HEK293 (cell line): ENCODE results near the gene DLX4.
A peak's percentile ranks its signal among the peaks of the same experiment; 100 is the strongest.

Experiments
- CTCF ChIA-PET: fragments of 350-600 bp; formaldehyde crosslinking; extraction: SDS; loops from one replicate; lab custom pipeline; 2021; ENCODE audit warnings: antibody characterized with exemption; lab: Yijun Ruan, JAX
- POLR2A ChIA-PET: fragments of 300-600 bp; formaldehyde crosslinking; extraction: SDS; loops from one replicate; lab custom pipeline; 2020; ENCODE audit warnings: antibody characterized with exemption, inconsistent platforms; lab: Yijun Ruan, JAX
- H3K27ac ChIP-seq: fragments of 200-500 bp; sonication (Bioruptor generic); 2 replicates; pipeline ENCODE4 v1.5.1; 2014; ENCODE audit warnings: low read depth, low read length, control low read depth, inconsistent platforms; ENCODE audit errors: extremely low read depth
- H3K36me3 ChIP-seq, 2 experiments: fragments of 200-500 bp in 1 of 2; sonication (Bioruptor generic) in 1 of 2; 1 replicate in 1 of 2; 2 replicates in 1 of 2; pipeline ENCODE4 v1.5.1; 2014 to 2017; ENCODE audit warnings: inconsistent platforms in 2 of 2, low read length in 2 of 2; ENCODE audit not compliant: control insufficient read depth in 2 of 2, insufficient read depth in 1 of 2
- H3K4me1 ChIP-seq: fragments of 200-500 bp; sonication (Bioruptor generic); 2 replicates; pipeline ENCODE4 v1.5.1; 2014; ENCODE audit warnings: mild to moderate bottlenecking, low read length, inconsistent platforms; ENCODE audit not compliant: control insufficient read depth, insufficient read depth
- H3K4me3 ChIP-seq: 2 replicates; pipeline ENCODE4 v1.5.1; 2011; ENCODE audit warnings: low read depth, mild to moderate bottlenecking, control low read depth, low read length, moderate library complexity
- H3K9me3 ChIP-seq: fragments of 200-500 bp; sonication (Bioruptor generic); 2 replicates; pipeline ENCODE4 v1.5.1; 2014; ENCODE audit warnings: low read depth, low read length, inconsistent platforms; ENCODE audit not compliant: control insufficient read depth, insufficient read depth
- BCL11A ChIP-seq: fragments of 450-650 bp; formaldehyde crosslinking; IDR thresholded peaks from 2 replicates; pipeline ENCODE4 v1.5.1; 2016; ENCODE audit warnings: low read depth, missing biosample characterization, missing genetic modification characterization
- GFI1B ChIP-seq: fragments of 450-650 bp; formaldehyde crosslinking; IDR thresholded peaks from 2 replicates; pipeline ENCODE4 v1.5.1; 2016; ENCODE audit warnings: missing biosample characterization, missing genetic modification characterization
- GLI2 ChIP-seq: fragments of 450-650 bp; formaldehyde crosslinking; IDR thresholded peaks from 2 replicates; pipeline ENCODE4; 2017; ENCODE audit warnings: missing biosample characterization, missing genetic modification characterization, low read depth, borderline replicate concordance
- MZF1 ChIP-seq: fragments of 450-650 bp; formaldehyde crosslinking; IDR thresholded peaks from 2 replicates; pipeline ENCODE4 v1.5.1; 2017; ENCODE audit warnings: missing biosample characterization, missing genetic modification characterization, borderline replicate concordance
- REST ChIP-seq: fragments of 450-650 bp; formaldehyde crosslinking; IDR thresholded peaks from 2 replicates; pipeline ENCODE4 v1.5.1; 2016; ENCODE audit warnings: missing biosample characterization, missing genetic modification characterization
- SP7 ChIP-seq: fragments of 450-650 bp; formaldehyde crosslinking; IDR thresholded peaks from 2 replicates; pipeline ENCODE4 v1.5.1; 2016; ENCODE audit warnings: missing biosample characterization, missing genetic modification characterization
- TSHZ1 ChIP-seq: fragments of 450-650 bp; formaldehyde crosslinking; IDR thresholded peaks from 2 replicates; pipeline ENCODE4 v1.5.1; 2016; ENCODE audit warnings: missing biosample characterization, missing genetic modification characterization, borderline replicate concordance
- YY1 ChIP-seq: fragments of 450-650 bp; formaldehyde crosslinking; IDR thresholded peaks from 2 replicates; pipeline ENCODE4 v1.5.1; 2018; ENCODE audit warnings: missing biosample characterization, missing genetic modification characterization
- ZBTB49 ChIP-seq: fragments of 450-650 bp; formaldehyde crosslinking; IDR thresholded peaks from 2 replicates; pipeline ENCODE4 v1.5.1; 2016; ENCODE audit warnings: missing biosample characterization, missing genetic modification characterization, low read depth
- ZFHX2 ChIP-seq: fragments of 450-650 bp; formaldehyde crosslinking; conservative IDR thresholded peaks from 2 replicates; pipeline ENCODE4 v1.5.1; 2016; ENCODE audit warnings: missing biosample characterization, missing genetic modification characterization
- ZNF155 ChIP-seq: fragments of 450-650 bp; formaldehyde crosslinking; IDR thresholded peaks from 2 replicates; pipeline ENCODE4 v1.5.1; 2016; ENCODE audit warnings: missing biosample characterization, missing genetic modification characterization
- ZNF157 ChIP-seq: fragments of 450-650 bp; formaldehyde crosslinking; IDR thresholded peaks from 2 replicates; pipeline ENCODE4 v1.5.1; 2016; ENCODE audit warnings: missing biosample characterization, missing genetic modification characterization
- ZNF211 ChIP-seq: fragments of 450-650 bp; formaldehyde crosslinking; IDR thresholded peaks from 2 replicates; pipeline ENCODE4 v1.5.1; 2016; ENCODE audit warnings: low read depth, missing biosample characterization, missing genetic modification characterization
- ZNF214 ChIP-seq: fragments of 450-650 bp; formaldehyde crosslinking; IDR thresholded peaks from 2 replicates; pipeline ENCODE4 v1.5.1; 2017; ENCODE audit warnings: missing biosample characterization, mild to moderate bottlenecking, missing genetic modification characterization, borderline replicate concordance
- ZNF24 ChIP-seq: fragments of 450-650 bp; formaldehyde crosslinking; IDR thresholded peaks from 2 replicates; pipeline ENCODE4 v1.5.1; 2016; ENCODE audit warnings: missing biosample characterization, missing genetic modification characterization
- ZNF398 ChIP-seq: fragments of 450-650 bp; formaldehyde crosslinking; IDR thresholded peaks from 2 replicates; pipeline ENCODE4 v1.5.1; 2017; ENCODE audit warnings: missing biosample characterization, missing genetic modification characterization
- ZNF48 ChIP-seq: fragments of 450-650 bp; formaldehyde crosslinking; IDR thresholded peaks from 2 replicates; pipeline ENCODE4 v1.5.1; 2016; ENCODE audit warnings: missing biosample characterization, missing genetic modification characterization
- ZNF585B ChIP-seq: fragments of 450-650 bp; formaldehyde crosslinking; IDR thresholded peaks from 2 replicates; pipeline ENCODE4 v1.5.1; 2016; ENCODE audit warnings: missing biosample characterization, missing genetic modification characterization
- ZNF704 ChIP-seq: fragments of 450-650 bp; formaldehyde crosslinking; IDR thresholded peaks from 2 replicates; pipeline ENCODE4 v1.5.1; 2016; ENCODE audit warnings: missing biosample characterization, missing genetic modification characterization
- ZNF747 ChIP-seq: fragments of 450-650 bp; formaldehyde crosslinking; IDR thresholded peaks from 2 replicates; pipeline ENCODE4 v1.5.1; 2016; ENCODE audit warnings: missing biosample characterization, missing genetic modification characterization

DLX4 gene

GRCh38 chr17:49958723-49959122 is 10.3 kb upstream of the DLX4 start (continued):
- TF ChIP-seq ZNF704 (tag by site-specific recombination) = no peak
- no peak for TF ChIP-seq GLI2 (tag by site-specific recombination)
- TF ChIP-seq REST (tag by site-specific recombination) = no peak
- TF ChIP-seq ZNF214 (tag by site-specific recombination) = no peak
- TF ChIP-seq ZNF157 (tag by site-specific recombination) = no peak
- no peak for TF ChIP-seq GFI1B
- no peak for TF ChIP-seq ZBTB49
- TF ChIP-seq ZNF747 (tag by site-specific recombination) = no peak
- no peak for TF ChIP-seq ZFHX2 (tag by site-specific recombination)
- TF ChIP-seq BCL11A = no peak

GRCh38 chr17:49959183-49959935 is 9.6 kb upstream of the DLX4 start:
- no peaks in the 10 kb centered on the region for H3K9me3 ChIP-seq
- ChIA-PET CTCF (interaction anchor here (1.3 to 5.7 kb wide), 2 partner anchors 38 to 98 kb away, joined by 3 to 86 read pairs; partner anchors contain the start of gene DLX3), POLR2A (interaction anchor here (0.5 kb wide), 1 partner anchor 36 kb away, joined by 3 read pairs; the partner anchor contains the start of gene DLX3)
- no peak overlapping the region for H3K4me3 ChIP-seq
- no peaks in the 10 kb centered on the region for H3K36me3 ChIP-seq
- H3K27ac ChIP-seq = no peak overlapping the region
- no peaks in the 10 kb centered on the region for H3K4me1 ChIP-seq
- TF ChIP-seq ZNF585B (tag by site-specific recombination) (no peak), ZNF24 (tag by site-specific recombination) (no peak), MZF1 (tag by site-specific recombination) (no peak), ZNF211 (tag by site-specific recombination) (no peak), YY1 (tag by site-specific recombination) (no peak), ZNF48 (tag by site-specific recombination) (no peak), ZNF155 (tag by site-specific recombination) (no peak), SP7 (tag by site-specific recombination) (peak; percentile 26; the same call in 1 of the 2 replicates), ZNF747 (tag by site-specific recombination) (no peak), ZNF398 (tag by site-specific recombination) (0 out of 2 replicates have a peak, but pooled peaks have one; percentile 14), TSHZ1 (tag by site-specific recombination) (no peak)
